Keratinocyte (primary cell): ENCODE data around the gene SIK3.

Experiments used
- CTCF ChIP-seq, 3 experiments: IDR thresholded peaks in 1 of 3; conservative IDR thresholded peaks in 1 of 3; optimal IDR thresholded peaks in 1 of 3; 2 replicates in 2 of 3; 3 replicates in 1 of 3; pipeline versions ENCODE3 to v1.5.1; 2011; ENCODE audit warnings: low read length in 3 of 3, mild to moderate bottlenecking in 3 of 3, moderate library complexity in 2 of 3, control low read depth in 1 of 3, inconsistent platforms in 1 of 3; ENCODE audit not compliant: insufficient read depth in 2 of 3; ENCODE audit errors: extremely low read depth in 1 of 3
- EZH2 ChIP-seq: IDR thresholded peaks from one replicate; pipeline ENCODE4 v1.6.1; 2012; ENCODE audit warnings: inconsistent platforms, mild to moderate bottlenecking, low read length, moderate library complexity

- TF ChIP-seq CTCF (optimal IDR thresholded peaks at IDR 0.05 in 1 of 3, IDR thresholded peaks at IDR 0.05 in 1 of 3, conservative IDR thresholded peaks at IDR 0.05 in 1 of 3; ENCODE audit: extremely low read depth in 1 of 3, insufficient read depth in 2 of 3, low read length in 3 of 3), result no peak
- no peak for TF ChIP-seq EZH2
Observed at GRCh38 chr11:117052196-117053149, 45.8 kb downstream of the SIK3 start.
